GM12875 (cell line): Measurements from ENCODE around the gene MAGI3.
"Not testable (repeated sequence)": the region's sequence is repeated elsewhere in the genome, so short reads cannot be mapped to it uniquely, and the experiment has no call there.

Source experiments
- H3K4me3 ChIP-seq: one replicate; pipeline ENCODE4 v1.5.1; 2011; ENCODE audit warnings: low read depth, low read length, control low read depth
- TF ChIP-seq, protein P1 (sequence below): IDR thresholded peaks from 2 replicates; pipeline ENCODE4 v1.5.1; 2011; ENCODE audit warnings: low read depth, mild to moderate bottlenecking, control low read depth, inconsistent platforms, low read length, moderate library complexity, borderline replicate concordance; ENCODE audit not compliant: insufficient read depth

The MAGI3 gene

DNA sequence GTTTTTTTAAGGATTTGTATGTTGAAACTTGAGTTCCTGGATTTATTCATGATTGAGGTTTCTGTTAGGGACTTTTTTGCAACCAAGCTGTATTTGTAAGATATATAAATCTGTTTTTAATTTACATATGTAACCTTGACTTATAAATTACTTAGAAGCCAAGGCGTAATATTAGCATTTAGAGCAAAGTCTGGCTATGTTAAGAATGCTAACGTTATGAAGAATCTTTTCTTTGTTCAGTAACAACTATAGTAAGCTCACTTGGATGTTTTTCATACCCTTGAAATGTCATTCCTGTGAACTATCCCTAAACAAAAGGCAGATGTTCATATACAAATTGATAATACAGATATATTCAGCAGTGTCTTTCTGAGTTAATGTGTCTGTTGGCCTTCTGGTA is 155.3 kb downstream of the MAGI3 start:
- H3K4me3 ChIP-seq, result no peak overlapping the region
- TF ChIP-seq, protein P1, sequence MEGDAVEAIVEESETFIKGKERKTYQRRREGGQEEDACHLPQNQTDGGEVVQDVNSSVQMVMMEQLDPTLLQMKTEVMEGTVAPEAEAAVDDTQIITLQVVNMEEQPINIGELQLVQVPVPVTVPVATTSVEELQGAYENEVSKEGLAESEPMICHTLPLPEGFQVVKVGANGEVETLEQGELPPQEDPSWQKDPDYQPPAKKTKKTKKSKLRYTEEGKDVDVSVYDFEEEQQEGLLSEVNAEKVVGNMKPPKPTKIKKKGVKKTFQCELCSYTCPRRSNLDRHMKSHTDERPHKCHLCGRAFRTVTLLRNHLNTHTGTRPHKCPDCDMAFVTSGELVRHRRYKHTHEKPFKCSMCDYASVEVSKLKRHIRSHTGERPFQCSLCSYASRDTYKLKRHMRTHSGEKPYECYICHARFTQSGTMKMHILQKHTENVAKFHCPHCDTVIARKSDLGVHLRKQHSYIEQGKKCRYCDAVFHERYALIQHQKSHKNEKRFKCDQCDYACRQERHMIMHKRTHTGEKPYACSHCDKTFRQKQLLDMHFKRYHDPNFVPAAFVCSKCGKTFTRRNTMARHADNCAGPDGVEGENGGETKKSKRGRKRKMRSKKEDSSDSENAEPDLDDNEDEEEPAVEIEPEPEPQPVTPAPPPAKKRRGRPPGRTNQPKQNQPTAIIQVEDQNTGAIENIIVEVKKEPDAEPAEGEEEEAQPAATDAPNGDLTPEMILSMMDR, result no peak

DNA sequence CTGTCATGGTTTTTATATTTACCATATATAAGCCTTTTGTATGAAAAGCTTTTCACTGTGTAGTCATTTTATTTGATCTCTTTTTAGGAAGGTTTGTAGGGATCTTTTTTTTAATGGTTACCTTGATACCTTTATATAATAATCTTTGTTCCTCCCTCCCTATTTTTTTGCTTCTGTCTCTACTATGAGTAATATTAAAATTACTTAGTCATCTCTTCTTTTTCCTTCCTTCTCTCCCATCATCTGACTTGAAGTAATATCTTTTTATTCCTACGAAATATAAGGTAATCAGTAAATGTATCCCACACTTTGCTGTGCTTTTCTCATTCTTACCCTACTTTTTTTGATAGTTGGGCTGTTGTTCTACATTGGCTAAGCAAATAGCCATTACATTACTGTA is 161.4 kb downstream of the MAGI3 start:
- no peak overlapping the region for H3K4me3 ChIP-seq

DNA sequence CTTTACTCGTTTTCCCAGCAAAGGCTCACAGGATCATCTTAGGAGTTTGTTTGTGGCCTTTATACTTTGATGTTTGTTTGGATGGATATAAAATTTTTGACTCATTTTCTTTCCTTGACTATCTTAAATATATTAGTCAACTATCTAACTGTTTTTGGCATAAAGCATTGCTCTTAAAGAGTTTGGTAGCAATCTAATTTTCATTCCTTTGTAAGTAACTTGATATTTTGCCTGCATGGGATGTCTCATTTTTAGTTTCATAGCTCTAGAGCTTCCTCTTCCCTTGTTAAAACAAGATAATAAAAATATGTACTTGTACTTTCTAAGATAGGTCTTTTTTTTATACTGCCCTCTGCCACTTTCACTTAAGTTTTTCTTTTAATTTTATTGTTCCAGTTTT is 161.9 kb downstream of the MAGI3 start:
- H3K4me3 ChIP-seq, result no peak overlapping the region
- TF ChIP-seq, protein P1, result no peak

More for the DNA sequence above, 161.4 kb downstream of the MAGI3 start:
- TF ChIP-seq, protein P1, result no peak

DNA sequence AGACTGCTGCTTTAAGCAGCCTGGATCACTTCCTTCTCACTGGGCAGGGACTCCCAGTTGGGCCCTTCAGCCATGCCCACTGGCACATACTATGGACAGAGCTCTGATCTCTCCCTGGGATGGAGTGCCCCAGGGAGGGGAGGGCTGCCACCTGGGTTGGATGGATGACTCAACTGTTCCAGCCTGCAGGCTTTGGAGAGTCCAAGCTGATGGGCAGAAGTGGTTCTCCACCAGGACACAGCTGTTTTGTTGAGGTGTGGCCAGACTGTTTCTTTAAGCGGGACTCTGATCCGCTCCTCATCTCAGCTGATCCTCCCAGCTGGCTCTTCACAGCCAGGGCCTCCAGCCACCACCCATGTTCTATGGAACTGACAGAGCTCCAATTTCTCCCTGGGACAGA is 166.9 kb downstream of the MAGI3 start:
- H3K4me3 ChIP-seq, result no peak overlapping the region
- TF ChIP-seq, protein P1, result no peak

DNA sequence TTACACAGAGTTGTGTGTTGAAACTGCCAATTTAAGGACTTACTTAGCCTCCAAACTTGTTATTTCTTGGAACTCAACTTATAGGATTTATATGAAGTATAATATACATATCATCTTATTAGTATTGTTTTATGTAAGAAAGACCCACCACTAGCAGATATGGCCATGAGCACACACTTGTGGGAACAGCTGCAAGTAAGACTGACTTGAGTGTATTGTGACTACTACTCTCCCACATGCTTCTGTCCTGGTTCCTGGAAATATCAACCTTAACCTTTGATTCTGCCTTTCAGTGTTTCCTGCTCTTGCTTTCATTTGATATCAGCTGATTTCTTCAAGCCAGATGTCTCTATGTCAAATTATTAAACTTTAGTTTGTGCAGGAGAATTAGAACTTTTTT is 175.3 kb downstream of the MAGI3 start:
- TF ChIP-seq, protein P1, result no peak

DNA sequence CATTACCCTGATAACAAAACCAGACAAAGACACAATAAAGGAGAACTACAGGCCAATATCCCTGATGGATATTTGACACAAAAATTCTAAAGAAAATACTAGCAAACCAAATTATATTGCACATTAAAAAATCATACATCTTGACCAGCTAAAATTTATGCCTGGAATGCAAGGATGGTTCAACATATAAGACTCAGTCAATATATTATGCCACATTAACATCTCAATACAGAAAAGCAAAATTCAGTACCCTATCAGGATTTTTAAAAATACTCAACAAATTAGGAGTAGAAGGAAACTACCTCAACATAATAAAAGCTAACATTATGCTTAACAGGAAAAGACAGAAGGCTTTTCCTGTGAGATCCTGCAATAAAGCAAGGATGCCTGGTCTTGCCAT is 177.1 kb downstream of the MAGI3 start:
- TF ChIP-seq, protein P1, result no peak
- H3K4me3 ChIP-seq, result no peak overlapping the region

More for the DNA sequence above, 175.3 kb downstream of the MAGI3 start:
- no peak overlapping the region for H3K4me3 ChIP-seq

DNA sequence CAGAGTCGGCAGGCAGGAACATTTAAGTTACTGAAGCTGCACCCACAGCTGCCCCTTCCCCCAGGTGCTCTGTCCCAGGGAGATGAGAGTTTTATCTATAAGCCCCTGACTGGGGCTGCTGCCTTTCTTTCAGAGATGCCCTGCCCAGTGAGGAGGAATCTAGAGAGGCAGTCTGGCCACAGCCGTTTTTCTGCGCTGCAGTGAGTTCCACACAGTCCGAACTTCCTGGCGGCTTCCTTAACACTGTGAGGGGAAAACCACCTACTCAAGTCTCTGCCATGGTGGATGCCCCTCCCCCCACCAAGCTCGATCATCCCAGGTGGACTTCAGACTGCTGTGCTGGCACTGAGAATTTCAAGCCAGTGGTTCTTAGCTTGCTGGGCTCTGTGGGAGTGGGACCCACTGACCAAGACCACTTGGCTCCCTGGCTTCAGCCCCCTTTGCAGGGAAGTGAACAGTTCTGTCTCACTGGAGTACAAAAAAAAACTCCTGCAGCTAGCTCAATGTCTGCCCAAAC is 185.5 kb downstream of the MAGI3 start:
- not testable (repeated sequence) for H3K4me3 ChIP-seq

DNA sequence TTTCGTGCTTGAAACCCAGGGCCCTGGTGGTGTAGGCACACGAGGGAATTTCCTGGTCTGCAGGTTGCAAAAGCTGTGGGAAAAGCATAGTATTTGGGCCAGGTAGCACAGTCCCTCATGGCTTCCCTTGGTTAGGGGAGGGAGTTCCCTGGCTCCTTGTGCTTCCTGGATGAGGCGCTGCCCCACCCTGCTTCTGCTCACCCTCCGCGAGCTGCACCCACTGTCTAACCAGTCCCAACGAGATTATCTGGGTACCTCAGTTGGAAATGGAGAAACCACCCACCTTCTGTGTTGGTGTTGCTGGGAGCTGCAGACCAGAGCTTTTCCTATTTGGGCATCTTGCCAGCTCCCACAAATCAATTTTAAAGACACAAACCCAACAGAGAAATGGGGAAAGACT is 186.0 kb downstream of the MAGI3 start:
- TF ChIP-seq, protein P1, result no peak

More for the DNA sequence above, 186.0 kb downstream of the MAGI3 start:
- H3K4me3 ChIP-seq, result no peak overlapping the region
